C4-2B (cell line): ENCODE data around the gene POLR1B.
"Not testable (repeated sequence)": the region's sequence is repeated elsewhere in the genome, so short reads cannot be mapped to it uniquely, and the experiment has no call there.

ENCODE experiments used
- H3K27ac ChIP-seq: fragments of 450-650 bp; 2 replicates; pipeline ENCODE4 v1.5.1; 2017
- ZFX ChIP-seq: fragments of 450-650 bp; IDR thresholded peaks from 2 replicates; pipeline ENCODE4 v1.6.1; 2017
- TF ChIP-seq, protein P1 (sequence below): fragments of 450-650 bp; conservative IDR thresholded peaks from 2 replicates; pipeline ENCODE4 v1.5.1; 2017; ENCODE audit warnings: mild to moderate bottlenecking

POLR1B gene

GRCh38 chr2:112547333-112547732 lies 5.1 kb downstream of the POLR1B start:
- no peak for TF ChIP-seq ZFX
- TF ChIP-seq, protein P1, sequence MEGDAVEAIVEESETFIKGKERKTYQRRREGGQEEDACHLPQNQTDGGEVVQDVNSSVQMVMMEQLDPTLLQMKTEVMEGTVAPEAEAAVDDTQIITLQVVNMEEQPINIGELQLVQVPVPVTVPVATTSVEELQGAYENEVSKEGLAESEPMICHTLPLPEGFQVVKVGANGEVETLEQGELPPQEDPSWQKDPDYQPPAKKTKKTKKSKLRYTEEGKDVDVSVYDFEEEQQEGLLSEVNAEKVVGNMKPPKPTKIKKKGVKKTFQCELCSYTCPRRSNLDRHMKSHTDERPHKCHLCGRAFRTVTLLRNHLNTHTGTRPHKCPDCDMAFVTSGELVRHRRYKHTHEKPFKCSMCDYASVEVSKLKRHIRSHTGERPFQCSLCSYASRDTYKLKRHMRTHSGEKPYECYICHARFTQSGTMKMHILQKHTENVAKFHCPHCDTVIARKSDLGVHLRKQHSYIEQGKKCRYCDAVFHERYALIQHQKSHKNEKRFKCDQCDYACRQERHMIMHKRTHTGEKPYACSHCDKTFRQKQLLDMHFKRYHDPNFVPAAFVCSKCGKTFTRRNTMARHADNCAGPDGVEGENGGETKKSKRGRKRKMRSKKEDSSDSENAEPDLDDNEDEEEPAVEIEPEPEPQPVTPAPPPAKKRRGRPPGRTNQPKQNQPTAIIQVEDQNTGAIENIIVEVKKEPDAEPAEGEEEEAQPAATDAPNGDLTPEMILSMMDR: no peak
- H3K27ac ChIP-seq: no peak overlapping the region

DNA sequence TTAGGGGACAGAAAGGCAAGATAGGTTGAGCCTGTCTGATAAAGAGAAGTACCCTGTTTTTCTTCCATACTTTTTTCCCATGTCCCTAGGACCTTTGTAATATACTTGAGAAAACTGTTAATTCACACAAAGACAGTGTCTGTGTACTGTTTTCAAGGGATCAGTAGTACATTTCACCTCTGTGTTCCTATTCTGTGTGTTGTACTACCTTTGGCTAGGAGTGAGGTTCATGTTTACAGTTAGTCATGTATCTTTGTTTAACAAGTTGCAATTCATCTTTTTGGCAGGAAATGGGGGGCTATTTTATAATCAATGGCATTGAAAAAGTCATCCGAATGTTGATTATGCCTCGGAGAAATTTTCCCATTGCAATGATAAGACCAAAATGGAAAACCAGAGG lies 6.7 kb downstream of the POLR1B start:
- TF ChIP-seq, protein P1: no peak
- no peak for TF ChIP-seq ZFX
- H3K27ac ChIP-seq: no peak overlapping the region

DNA sequence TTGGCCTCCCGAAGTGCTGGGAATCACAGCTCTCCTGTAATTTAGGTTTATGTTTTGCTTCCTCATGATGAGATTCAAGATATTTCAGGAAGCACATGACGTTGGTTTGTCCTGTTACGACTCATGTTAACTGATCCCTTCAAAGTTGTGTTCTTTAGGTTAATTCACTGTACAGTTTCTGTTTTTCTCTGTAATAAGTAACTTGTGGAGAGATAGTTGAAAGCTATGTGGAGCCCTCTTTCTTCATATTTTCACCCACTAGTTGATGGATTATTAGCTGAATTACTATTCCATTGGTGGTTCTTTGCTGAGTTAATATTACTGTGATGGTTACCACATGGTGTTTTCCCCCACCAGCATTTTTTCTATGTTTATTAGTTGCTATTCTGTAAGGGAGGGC lies 23.8 kb downstream of the POLR1B start:
- TF ChIP-seq, protein P1: no peak
- TF ChIP-seq ZFX: no peak
- no peak overlapping the region for H3K27ac ChIP-seq

DNA sequence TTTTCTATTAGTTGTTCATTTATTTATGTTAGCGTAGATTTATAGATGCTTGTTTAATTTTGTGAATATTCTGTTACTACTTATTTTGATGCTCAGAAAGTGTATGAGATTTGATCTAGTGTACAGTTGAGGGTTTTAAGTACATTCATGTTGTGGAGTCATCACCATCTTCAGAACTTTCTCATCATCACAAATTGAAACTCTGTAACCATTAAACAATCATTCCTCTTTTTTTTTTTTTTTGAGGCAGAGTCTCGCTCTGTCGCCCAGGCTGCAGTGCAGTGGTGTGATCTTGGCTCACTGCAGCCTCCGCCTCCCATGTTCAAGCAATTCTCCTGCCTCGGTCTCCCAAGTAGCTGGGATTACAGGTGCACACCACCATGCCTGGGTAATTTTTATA lies 24.2 kb downstream of the POLR1B start:
- not testable (repeated sequence) for H3K27ac ChIP-seq

GRCh38 chr2:112572005-112572404 lies 29.7 kb downstream of the POLR1B start:
- TF ChIP-seq, protein P1: no peak
- TF ChIP-seq ZFX: no peak
- no peak overlapping the region for H3K27ac ChIP-seq

- TF ChIP-seq ZFX: no peak
- TF ChIP-seq, protein P1: no peak; the same call in 1 of the 2 replicates
- H3K27ac ChIP-seq: no peak overlapping the region
Measured at GRCh38 chr2:112577756-112578155, 35.5 kb downstream of the POLR1B start.

DNA sequence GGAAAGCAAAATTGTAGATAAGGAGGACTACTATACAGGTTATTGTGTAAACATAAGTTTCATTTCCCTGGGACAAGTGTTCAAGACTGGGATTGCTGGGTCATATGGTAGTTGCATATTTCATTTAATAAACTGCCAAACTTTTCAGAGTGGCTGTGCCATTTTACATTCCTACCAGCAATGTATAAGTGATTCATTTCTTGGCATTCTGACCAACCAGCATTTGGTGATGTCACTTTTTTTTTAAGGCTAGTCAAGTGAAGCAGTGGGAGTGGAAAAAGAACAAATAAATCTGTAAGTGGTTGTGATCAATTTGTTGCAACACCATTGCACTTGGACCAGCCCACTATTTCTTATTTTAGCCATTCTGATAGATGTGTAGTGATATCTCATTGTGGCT lies 37.0 kb downstream of the POLR1B start:
- H3K27ac ChIP-seq: no peak overlapping the region
- TF ChIP-seq ZFX: no peak
- TF ChIP-seq, protein P1: no peak

- H3K27ac ChIP-seq: no peak overlapping the region
- no peak for TF ChIP-seq ZFX
- TF ChIP-seq, protein P1: no peak
Measured at GRCh38 chr2:112580084-112580483, 37.8 kb downstream of the POLR1B start.
